K562 (cell line): ENCODE results near the gene CEBPE. TPM values are rescaled to one million over a fixed set of nuclear protein-coding genes. Genes with fewer than 3 reads are reported as not detected.

Source experiments
- ATAC-seq: fragments of 200-7000 bp; cut with Tn5 transposase; 3 replicates; pipeline ENCODE4 v1.9.1; 2020; ENCODE audit warnings: moderate library complexity
- BruUV-seq: library from RNA; stranded (reverse); fragments of 400-500 nt; replicated peaks from 2 replicates; lab custom pipeline; 2021; lab: Mats Ljungman, UMichigan
- CTCF ChIA-PET: fragments of 300-600 bp; formaldehyde crosslinking; extraction: SDS; loops from one replicate; lab custom pipeline; 2021; ENCODE audit warnings: low intra/inter-chr PET ratio; lab: Yijun Ruan, JAX
- POLR2A ChIA-PET: fragments of 300-600, 350-650 bp; sonication (Branson Sonifier 250); formaldehyde crosslinking; extraction: SDS; loops from one replicate; lab custom pipeline; 2021; ENCODE audit warnings: antibody characterized with exemption, inconsistent platforms; lab: Yijun Ruan, JAX
- DNase-seq, 4 experiments: peaks; one replicate each; pipeline versions ENCODE4 v3.0.0 to v3.0.0-alpha.2; 2011 to 2018; ENCODE audit warnings: low spot score in 3 of 4, mixed read lengths in 3 of 4; ENCODE audit errors: extremely low read depth in 1 of 4
- FAIRE-seq: peaks from 2 replicates; lab custom pipeline; 2011; peaks lifted over from hg19 to GRCh38; lab: Jason Lieb, UNC
- H2AFZ ChIP-seq: 2 replicates; pipeline ENCODE4 v1.6.0; 2011; ENCODE audit warnings: low read depth, low read length, control low read depth, inconsistent platforms
- H3K27ac ChIP-seq: fragments of 200-600 bp; 3 replicates; pipeline ENCODE4 v1.8.0; 2011; ENCODE audit warnings: low read depth, mild to moderate bottlenecking, control low read depth, inconsistent platforms, low read length, moderate library complexity, mixed read lengths; ENCODE audit errors: extremely low read depth
- H3K27me3 ChIP-seq, 2 experiments: fragments of 300-600 bp in 1 of 2; 2 replicates in 1 of 2; 3 replicates in 1 of 2; pipeline versions ENCODE4 v1.6.0 to v1.8.0; 2011; ENCODE audit warnings: inconsistent platforms in 2 of 2, low read length in 2 of 2, mild to moderate bottlenecking in 1 of 2, mixed read lengths in 1 of 2, moderate library complexity in 1 of 2; ENCODE audit not compliant: control insufficient read depth in 2 of 2, insufficient read depth in 2 of 2
- H3K36me3 ChIP-seq: fragments of 300-600 bp; 3 replicates; pipeline ENCODE4 v1.8.0; 2011; ENCODE audit warnings: mild to moderate bottlenecking, low read length, inconsistent platforms; ENCODE audit not compliant: control insufficient read depth, insufficient read depth
- H3K4me1 ChIP-seq, 2 experiments: fragments of 200-600 bp in 1 of 2; replicated peaks in 1 of 2; 2 replicates in 1 of 2; 3 replicates in 1 of 2; pipeline versions ENCODE4 v1.5.1 to v1.8.0; 2011; ENCODE audit warnings: inconsistent platforms in 2 of 2, low read length in 2 of 2, mild to moderate bottlenecking in 1 of 2, mixed read lengths in 1 of 2, moderate library complexity in 1 of 2; ENCODE audit not compliant: control insufficient read depth in 2 of 2, insufficient read depth in 2 of 2
- H3K4me2 ChIP-seq: 2 replicates; pipeline ENCODE4 v1.6.1; 2011; ENCODE audit warnings: low read length, control low read depth, inconsistent platforms, mixed read lengths; ENCODE audit not compliant: insufficient read depth
- H3K4me3 ChIP-seq: fragments of 200-600 bp; sonication (generic), shearing (Covaris generic); 2 replicates; pipeline ENCODE4 v1.5.1; 2016; ENCODE audit warnings: control low read depth, inconsistent platforms
- H3K79me2 ChIP-seq: fragments of 200-600 bp; 3 replicates; pipeline ENCODE4 v1.8.0; 2011; ENCODE audit warnings: low read length, inconsistent platforms; ENCODE audit not compliant: control insufficient read depth, insufficient read depth
- H3K9ac ChIP-seq, 2 experiments: 2 replicates each; pipeline versions ENCODE4 v1.6.0 to v1.6.1; 2011; ENCODE audit warnings: low read depth in 2 of 2, low read length in 2 of 2, control low read depth in 1 of 2, inconsistent platforms in 1 of 2, mild to moderate bottlenecking in 1 of 2, mixed read lengths in 1 of 2; ENCODE audit not compliant: insufficient read depth in 1 of 2
- H3K9me1 ChIP-seq: one replicate; pipeline ENCODE4 v1.6.0; 2011; ENCODE audit warnings: inconsistent platforms, mild to moderate bottlenecking, low read length, moderate library complexity; ENCODE audit not compliant: control insufficient read depth, insufficient read depth
- H3K9me3 ChIP-seq: replicated peaks from 2 replicates; pipeline ENCODE4 v1.5.1; 2011; ENCODE audit warnings: low read depth, low read length, inconsistent platforms; ENCODE audit not compliant: control insufficient read depth, insufficient read depth
- H4K20me1 ChIP-seq: replicated peaks from 2 replicates; pipeline ENCODE4 v1.6.1; 2011; ENCODE audit warnings: low read length, inconsistent platforms, mixed read lengths; ENCODE audit not compliant: control insufficient read depth, insufficient read depth
- CBFA2T2 ChIP-seq: fragments of 450-650 bp; conservative IDR thresholded peaks from 2 replicates; pipeline ENCODE4 v1.6.1; 2017; ENCODE audit warnings: mild to moderate bottlenecking
- CBFA2T3 ChIP-seq: fragments of 450-650 bp; IDR thresholded peaks from 2 replicates; pipeline ENCODE4 v1.6.1; 2017
- EP300 ChIP-seq: IDR thresholded peaks from 2 replicates; pipeline ENCODE4 v1.6.1; 2012; ENCODE audit warnings: low read length, improper control_type of control experiment
- HMGN3 ChIP-seq: IDR thresholded peaks from 2 replicates; pipeline ENCODE4 v1.6.1; 2011; ENCODE audit warnings: borderline replicate concordance, low read depth, mild to moderate bottlenecking, mixed read lengths, low read length; ENCODE audit not compliant: insufficient read length; ENCODE audit errors: extremely low read depth
- KDM1A ChIP-seq, 2 experiments: fragments of 450-650 bp; IDR thresholded peaks; 2 replicates each; pipeline ENCODE4 v1.6.1; 2016; ENCODE audit warnings: mild to moderate bottlenecking in 2 of 2
- MBD2 ChIP-seq: sonication (generic); IDR thresholded peaks from 2 replicates; pipeline ENCODE4 v1.6.1; 2016; ENCODE audit warnings: low read depth, borderline replicate concordance
- PHF8 ChIP-seq: fragments of 200-600 bp; sonication (generic); IDR thresholded peaks from 2 replicates; pipeline ENCODE4 v1.6.1; 2012; ENCODE audit warnings: mixed run types, mild to moderate bottlenecking, inconsistent platforms, low read length, moderate library complexity, borderline replicate concordance
- POLR2AphosphoS5 ChIP-seq: IDR thresholded peaks from 2 replicates; pipeline ENCODE4 v1.6.1; 2011; ENCODE audit warnings: mild to moderate bottlenecking, low read depth, low read length, moderate library complexity; ENCODE audit not compliant: control insufficient read depth, insufficient read depth
- POLR2G ChIP-seq: fragments of 200-400 bp; formaldehyde crosslinking; IDR thresholded peaks from 2 replicates; pipeline ENCODE4 v1.6.1; 2017; ENCODE audit warnings: low read depth, mild to moderate bottlenecking, antibody characterized with exemption, low read length, moderate library complexity
- SMARCB1 ChIP-seq: IDR thresholded peaks from 2 replicates; pipeline ENCODE4 v1.6.1; 2011; ENCODE audit warnings: improper control_type of control experiment, low read depth; ENCODE audit not compliant: insufficient read length
- TAF9B ChIP-seq: fragments of 450-650 bp; IDR thresholded peaks from 2 replicates; pipeline ENCODE4 v1.6.1; 2018; ENCODE audit warnings: mild to moderate bottlenecking; ENCODE audit not compliant: partially characterized antibody
- TCF3 ChIP-seq: sonication (generic); formaldehyde crosslinking; IDR thresholded peaks from 2 replicates; pipeline ENCODE4 v1.4.0; 2020; ENCODE audit warnings: mild to moderate bottlenecking, missing genetic modification reagents
- ZNF583 ChIP-seq: fragments of 250-450 bp; sonication (Bioruptor Pico); IDR thresholded peaks from 2 replicates; pipeline ENCODE4 v1.4.0; 2020
- whole genome bisulfite sequencing: fragments of 100-300 bp; shearing (Covaris generic); methylation state at CpG from one replicate; pipeline ENCODE4 v1.1.6; 2016; ENCODE audit warnings: low coverage, mixed read lengths; ENCODE audit not compliant: insufficient coverage; ENCODE audit errors: missing lambda C conversion rate; 5-methylcytosine and 5-hydroxymethylcytosine counted together
- in situ Hi-C: fragments of 300-500 bp; cut with MboI; formaldehyde crosslinking; loops from 4 replicates; pipeline ENCODE4 v1.15.0; 2018; ENCODE audit warnings: inconsistent platforms, mixed read lengths
- intact Hi-C: fragments of 100-400 bp; cut with micrococcal nuclease; formaldehyde crosslinking; loops from 2 replicates; pipeline ENCODE4 v1.14.2; 2022
- polyA plus RNA-seq, 8 experiments: library from polyadenylated mRNA; depleted of rRNA in 4 of 8; stranded (reverse) in 5 of 8; unstranded in 3 of 8; fragments of >200 nt; fragmentation: Nextera tagmentation in 2 of 8; fragmentation: Illumina TruSeq in 1 of 8; extraction: Ambion mirVana in 2 of 8; extraction: Trizol in 1 of 8; gene quantifications; 2 replicates each; pipeline versions ENCODE4 v1.2.1 to v1.2.3, GENCODE V29; 2011 to 2014; ENCODE audit warnings: inconsistent platforms in 1 of 8, missing spikeins in 1 of 8
- total RNA-seq, 7 experiments: library from RNA; depleted of rRNA in 6 of 7; stranded (reverse); fragments of >200 nt in 6 of 7; fragmentation: Illumina TruSeq in 2 of 7; extraction: Trizol in 2 of 7; gene quantifications; 2 replicates each; pipeline versions ENCODE4 v1.2.1 to v1.2.3, GENCODE V29; 2011 to 2021; ENCODE audit warnings: low replicate concordance in 1 of 7
- TF ChIP-seq, protein P1 (sequence below): fragments of 250-450 bp; sonication (Bioruptor Pico); IDR thresholded peaks from 2 replicates; pipeline ENCODE4 v1.4.0; 2020; ENCODE audit warnings: mild to moderate bottlenecking, moderate library complexity, borderline replicate concordance
- TF ChIP-seq, protein P2 (sequence below): fragments of 450-650 bp; IDR thresholded peaks from 2 replicates; pipeline ENCODE4 v1.6.1; 2014; ENCODE audit warnings: low read depth, mild to moderate bottlenecking, moderate library complexity, borderline replicate concordance

Gene CEBPE
- total and polyA plus RNA-seq, 9 of the 15 experiments (the other 6 are each of a cell fraction or from before 2014, with no cell fraction given) = 0.09 to 0.15 (median 0.13) TPM; not detected in 6

DNA sequence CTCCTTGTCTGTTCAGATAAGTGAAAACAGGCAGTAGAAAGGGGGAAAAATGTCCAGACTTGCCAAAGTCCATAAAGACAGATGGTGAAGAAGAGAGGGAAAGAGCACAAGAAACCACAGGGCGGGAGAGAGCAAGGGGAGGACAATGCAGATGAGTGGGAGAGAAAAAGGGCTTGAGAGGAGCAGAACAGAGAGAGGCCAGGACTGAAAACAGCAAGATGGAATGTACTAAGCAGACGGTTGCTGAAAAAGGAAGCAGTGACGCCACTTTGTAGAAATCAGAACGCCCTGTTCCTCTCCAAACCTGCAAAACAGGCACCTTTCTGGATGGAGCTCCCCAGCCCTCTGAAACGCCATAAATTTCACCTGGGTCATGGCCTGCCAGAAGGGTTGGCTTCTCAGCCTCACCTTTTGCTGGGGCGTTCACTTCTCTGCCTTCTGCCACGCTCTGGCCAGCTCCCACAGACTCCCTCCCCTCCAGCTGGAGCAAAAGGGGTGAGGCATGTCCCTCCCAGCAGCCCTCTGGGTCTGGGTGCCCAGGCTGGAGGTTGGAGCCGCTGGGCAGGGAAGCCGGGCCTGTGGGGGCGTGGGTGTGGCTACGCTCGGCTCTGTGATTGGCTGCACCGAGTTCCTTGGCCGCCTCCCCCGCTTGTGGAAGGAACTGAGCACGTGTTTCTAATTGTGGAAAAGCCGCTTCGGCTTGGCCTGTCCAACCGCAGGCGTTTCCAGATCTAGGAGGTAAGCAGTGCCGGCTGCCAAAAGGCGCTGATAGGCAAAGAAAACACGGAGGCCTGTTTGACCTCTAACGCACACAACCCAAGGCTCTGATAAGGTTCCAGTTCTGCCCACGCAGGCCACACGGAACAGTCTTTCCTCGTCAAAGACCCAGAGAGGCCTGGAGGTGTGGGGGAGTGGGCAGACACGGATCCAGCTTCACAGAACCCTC is 35.1 kb upstream of the CEBPE start:
- CTCF ChIA-PET = interaction anchor here (0.9 kb wide), 1 partner anchor 34 kb away, joined by 3 read pairs; no protein-coding TSS in a partner anchor
- Histone ChIP-seq H3K4me3 (peak overlapping the region; percentile 22), H3K9me1 (no peaks in the 10 kb centered on the region), H4K20me1 (no peaks in the 10 kb centered on the region), H2AFZ (peak overlapping the region; percentile 87), H3K9ac (peak overlapping the region; percentile 69 to 71), H3K36me3 (no peaks in the 10 kb centered on the region), H3K27ac (peak overlapping the region; percentile 69), H3K4me1 (peaks cover 35 to 43% of the 10 kb centered on the region in 2 experiments), H3K9me3 (no peaks in the 10 kb centered on the region), H3K4me2 (peak overlapping the region; percentile 85), H3K27me3 (no peaks in the 10 kb centered on the region), H3K79me2 (peaks cover 5% of the 10 kb centered on the region; the same call in 2 of the 3 replicates)
- DNase-seq (peak; percentile 90 to 98 (median 95)), FAIRE-seq (peak; percentile 86), ATAC-seq (peak; percentile 87)
- in situ Hi-C loops (no loop called here), intact Hi-C loops (no loop called here)
- POLR2A ChIA-PET = interaction anchor here (1.5 kb wide), 1 partner anchor 20 kb away, joined by 4 read pairs; no protein-coding TSS in a partner anchor
- 5% methylated on average over 15 of the region's 28 CpGs for WGBS
- BruUV-seq = TSS peak; percentile 79
- peak; percentile 53 for TF ChIP-seq CBFA2T2
- peak; percentile 71 for TF ChIP-seq TAF9B
- TF ChIP-seq EP300 = peak; percentile 6; the same call in 1 of the 2 replicates
- TF ChIP-seq SMARCB1 = no peak
- TF ChIP-seq, protein P1, sequence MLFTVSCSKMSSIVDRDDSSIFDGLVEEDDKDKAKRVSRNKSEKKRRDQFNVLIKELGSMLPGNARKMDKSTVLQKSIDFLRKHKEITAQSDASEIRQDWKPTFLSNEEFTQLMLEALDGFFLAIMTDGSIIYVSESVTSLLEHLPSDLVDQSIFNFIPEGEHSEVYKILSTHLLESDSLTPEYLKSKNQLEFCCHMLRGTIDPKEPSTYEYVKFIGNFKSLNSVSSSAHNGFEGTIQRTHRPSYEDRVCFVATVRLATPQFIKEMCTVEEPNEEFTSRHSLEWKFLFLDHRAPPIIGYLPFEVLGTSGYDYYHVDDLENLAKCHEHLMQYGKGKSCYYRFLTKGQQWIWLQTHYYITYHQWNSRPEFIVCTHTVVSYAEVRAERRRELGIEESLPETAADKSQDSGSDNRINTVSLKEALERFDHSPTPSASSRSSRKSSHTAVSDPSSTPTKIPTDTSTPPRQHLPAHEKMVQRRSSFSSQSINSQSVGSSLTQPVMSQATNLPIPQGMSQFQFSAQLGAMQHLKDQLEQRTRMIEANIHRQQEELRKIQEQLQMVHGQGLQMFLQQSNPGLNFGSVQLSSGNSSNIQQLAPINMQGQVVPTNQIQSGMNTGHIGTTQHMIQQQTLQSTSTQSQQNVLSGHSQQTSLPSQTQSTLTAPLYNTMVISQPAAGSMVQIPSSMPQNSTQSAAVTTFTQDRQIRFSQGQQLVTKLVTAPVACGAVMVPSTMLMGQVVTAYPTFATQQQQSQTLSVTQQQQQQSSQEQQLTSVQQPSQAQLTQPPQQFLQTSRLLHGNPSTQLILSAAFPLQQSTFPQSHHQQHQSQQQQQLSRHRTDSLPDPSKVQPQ (CRISPR knock-in tag) = peak; percentile 50; the same call in 1 of the 2 replicates
- TF ChIP-seq CBFA2T3 = peak; percentile 74
- peak; percentile 62 to 63 for TF ChIP-seq KDM1A (IDR thresholded peaks at IDR 0.05)
- peak; percentile 63 for TF ChIP-seq TCF3
- TF ChIP-seq ZNF583 = 0 out of 2 replicates have a peak, but pooled peaks have one; percentile 50
- TF ChIP-seq, protein P2, sequence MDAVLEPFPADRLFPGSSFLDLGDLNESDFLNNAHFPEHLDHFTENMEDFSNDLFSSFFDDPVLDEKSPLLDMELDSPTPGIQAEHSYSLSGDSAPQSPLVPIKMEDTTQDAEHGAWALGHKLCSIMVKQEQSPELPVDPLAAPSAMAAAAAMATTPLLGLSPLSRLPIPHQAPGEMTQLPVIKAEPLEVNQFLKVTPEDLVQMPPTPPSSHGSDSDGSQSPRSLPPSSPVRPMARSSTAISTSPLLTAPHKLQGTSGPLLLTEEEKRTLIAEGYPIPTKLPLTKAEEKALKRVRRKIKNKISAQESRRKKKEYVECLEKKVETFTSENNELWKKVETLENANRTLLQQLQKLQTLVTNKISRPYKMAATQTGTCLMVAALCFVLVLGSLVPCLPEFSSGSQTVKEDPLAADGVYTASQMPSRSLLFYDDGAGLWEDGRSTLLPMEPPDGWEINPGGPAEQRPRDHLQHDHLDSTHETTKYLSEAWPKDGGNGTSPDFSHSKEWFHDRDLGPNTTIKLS = peak; percentile 33; the same call in 1 of the 2 replicates
- peak; percentile 37; the same call in 1 of the 2 replicates for TF ChIP-seq POLR2AphosphoS5
- peak; percentile 60 for TF ChIP-seq POLR2G
- peak; percentile 59 for TF ChIP-seq MBD2
- peak; percentile 42 for TF ChIP-seq HMGN3
- peak; percentile 43; the same call in 1 of the 2 replicates for TF ChIP-seq PHF8
